ENCODE results near the gene CCNL2. TPM values are rescaled to one million over a fixed set of nuclear protein-coding genes. Genes with fewer than 3 reads are reported as not detected.
"Not testable (repeated sequence)": the region's sequence is repeated elsewhere in the genome, so short reads cannot be mapped to it uniquely, and the experiment has no call there.

Gene CCNL2
- total RNA-seq, 4 donors from 2014 or later: 31.6 to 248 (median 127) TPM

DNA sequence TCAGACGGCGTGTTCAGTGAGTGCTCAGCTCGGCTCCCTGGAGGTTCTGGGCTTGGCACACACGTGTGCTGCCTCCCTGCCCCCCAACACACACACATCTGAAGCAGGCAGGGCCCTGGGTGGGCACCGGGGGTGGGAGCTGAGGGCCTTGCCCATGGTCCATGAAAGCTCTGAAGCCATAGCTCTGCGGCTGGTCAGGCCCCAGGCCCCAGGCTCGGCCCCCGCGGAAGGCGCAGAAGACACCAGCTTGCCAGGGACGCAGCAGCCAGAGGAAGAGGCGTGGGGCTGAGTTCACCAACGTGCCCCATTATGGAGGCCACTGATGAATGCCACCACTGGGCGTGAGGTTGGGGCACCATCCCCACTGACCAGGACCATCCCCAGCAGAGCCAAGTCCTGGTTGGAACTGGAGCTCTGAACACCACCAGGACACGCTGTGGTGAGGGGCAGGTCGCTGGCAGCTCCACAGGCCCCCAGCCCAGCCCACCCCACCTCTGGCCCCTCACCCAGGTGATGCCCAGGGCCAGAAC is 28.3 kb downstream of the CCNL2 start:
- Histone ChIP-seq H3K27ac (no peak overlapping the region), H3K27me3 (no peaks in the 10 kb centered on the region), H3K36me3 (peaks cover 0 to 17% of the 10 kb centered on the region in 2 donors), H3K4me3 (no peak overlapping the region), H3K9me3 (no peaks in the 10 kb centered on the region), H3K4me1 (peaks cover 0 to 38% (median 23%) of the 10 kb centered on the region in 3 donors)
- WGBS, 2 donors (ENCODE audit: low coverage in 1 of 2): no CpG with 5 or more reads among the region's 16 CpGs
- TF ChIP-seq EP300 (IDR thresholded peaks at IDR 0.05): no peak
- TF ChIP-seq, protein P1, sequence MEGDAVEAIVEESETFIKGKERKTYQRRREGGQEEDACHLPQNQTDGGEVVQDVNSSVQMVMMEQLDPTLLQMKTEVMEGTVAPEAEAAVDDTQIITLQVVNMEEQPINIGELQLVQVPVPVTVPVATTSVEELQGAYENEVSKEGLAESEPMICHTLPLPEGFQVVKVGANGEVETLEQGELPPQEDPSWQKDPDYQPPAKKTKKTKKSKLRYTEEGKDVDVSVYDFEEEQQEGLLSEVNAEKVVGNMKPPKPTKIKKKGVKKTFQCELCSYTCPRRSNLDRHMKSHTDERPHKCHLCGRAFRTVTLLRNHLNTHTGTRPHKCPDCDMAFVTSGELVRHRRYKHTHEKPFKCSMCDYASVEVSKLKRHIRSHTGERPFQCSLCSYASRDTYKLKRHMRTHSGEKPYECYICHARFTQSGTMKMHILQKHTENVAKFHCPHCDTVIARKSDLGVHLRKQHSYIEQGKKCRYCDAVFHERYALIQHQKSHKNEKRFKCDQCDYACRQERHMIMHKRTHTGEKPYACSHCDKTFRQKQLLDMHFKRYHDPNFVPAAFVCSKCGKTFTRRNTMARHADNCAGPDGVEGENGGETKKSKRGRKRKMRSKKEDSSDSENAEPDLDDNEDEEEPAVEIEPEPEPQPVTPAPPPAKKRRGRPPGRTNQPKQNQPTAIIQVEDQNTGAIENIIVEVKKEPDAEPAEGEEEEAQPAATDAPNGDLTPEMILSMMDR (IDR thresholded peaks at IDR 0.05): no peak
- no peak for TF ChIP-seq POLR2A (IDR thresholded peaks at IDR 0.05)
- no peak for TF ChIP-seq POLR2AphosphoS5 (IDR thresholded peaks at IDR 0.05)
- ATAC-seq: no peak

DNA sequence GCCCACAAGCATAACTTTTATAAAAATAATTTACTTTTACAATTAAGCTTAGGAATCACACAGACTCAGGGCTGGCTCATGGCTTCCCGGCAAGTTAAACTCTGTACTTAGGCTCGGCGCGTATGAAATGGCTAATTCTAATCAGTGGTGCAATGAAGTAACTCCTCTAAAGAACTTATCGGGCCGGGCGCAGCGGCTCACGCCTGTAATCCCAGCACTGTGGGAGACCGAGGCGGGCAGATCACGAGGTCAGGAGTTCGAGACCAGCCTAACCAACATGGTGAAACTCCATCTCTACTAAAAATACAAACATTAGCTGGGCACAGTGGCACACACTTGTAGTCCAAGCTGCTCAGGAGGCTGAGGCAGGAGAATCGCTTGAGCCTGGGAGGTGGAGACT is 29.0 kb downstream of the CCNL2 start:
- H3K36me3 ChIP-seq: peaks cover 0 to 17% of the 10 kb centered on the region in 2 donors
- not testable (repeated sequence) for ATAC-seq

DNA sequence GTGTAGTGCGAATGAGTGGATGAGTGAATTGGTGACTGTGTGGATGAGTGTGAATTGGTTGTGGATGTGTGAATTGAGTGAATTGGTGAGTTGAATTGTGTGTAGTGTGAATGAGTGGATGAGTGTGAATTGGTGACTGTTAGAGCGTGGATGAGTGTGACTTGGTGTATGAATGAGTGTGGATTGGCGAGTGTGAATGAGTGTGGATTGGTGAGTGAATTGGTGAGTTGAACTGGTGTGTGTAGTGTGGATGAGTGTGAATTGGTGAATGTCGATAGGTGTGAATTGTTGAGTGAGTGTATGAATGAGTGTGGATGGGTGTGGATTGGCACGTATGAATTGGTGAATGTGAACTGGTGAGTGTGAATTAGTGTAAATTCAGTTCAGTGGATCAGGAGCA is 31.8 kb downstream of the CCNL2 start:
- H3K27me3 ChIP-seq: no peaks in the 10 kb centered on the region
- TF ChIP-seq POLR2A (IDR thresholded peaks at IDR 0.05) (no peak), EP300 (IDR thresholded peaks at IDR 0.05) (no peak), POLR2AphosphoS5 (IDR thresholded peaks at IDR 0.05) (no peak)
- TF ChIP-seq, protein P1 (IDR thresholded peaks at IDR 0.05): no peak

More for the DNA sequence above, 29.0 kb downstream of the CCNL2 start:
- not testable (repeated sequence) for H3K27ac ChIP-seq, H3K9me3 ChIP-seq, H3K27me3 ChIP-seq, H3K4me3 ChIP-seq
- 96% methylated on average over 4 of the region's 14 CpGs; no CpG with 5 or more reads in 1 of the 2 donors for WGBS, 2 donors (ENCODE audit: low coverage in 1 of 2)
- peaks cover 0 to 35% (median 21%) of the 10 kb centered on the region in 3 donors for H3K4me1 ChIP-seq

DNA sequence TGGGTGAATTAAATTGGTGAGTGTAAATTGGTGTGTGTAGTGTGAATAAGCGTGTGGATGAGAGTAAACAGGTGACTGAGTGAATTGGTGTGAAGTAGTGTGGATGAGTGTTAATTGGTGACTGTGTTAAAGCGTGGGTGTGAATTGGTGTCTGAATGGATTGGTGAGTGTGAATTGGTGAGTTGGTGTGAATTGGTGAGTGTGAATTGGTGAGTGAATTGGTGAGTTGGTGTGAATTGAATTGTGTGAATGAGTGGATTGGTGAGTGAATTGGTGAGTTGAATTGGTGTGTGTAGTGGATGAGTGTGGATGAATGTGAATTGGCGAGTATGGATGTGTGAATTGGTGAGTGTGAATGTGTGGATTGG is 32.5 kb downstream of the CCNL2 start:
- no peak overlapping the region for H3K27ac ChIP-seq
- no peaks in the 10 kb centered on the region for H3K27me3 ChIP-seq
- WGBS, 2 donors (ENCODE audit: low coverage in 1 of 2): 91 to 93% methylated on average over 3 of the region's 3 CpGs
- H3K4me3 ChIP-seq: no peak overlapping the region
- H3K4me1 ChIP-seq: peaks cover 0 to 13% (median 2%) of the 10 kb centered on the region in 3 donors
- TF ChIP-seq POLR2AphosphoS5 (IDR thresholded peaks at IDR 0.05) (no peak), POLR2A (IDR thresholded peaks at IDR 0.05) (no peak), EP300 (IDR thresholded peaks at IDR 0.05) (no peak)
- TF ChIP-seq, protein P1 (IDR thresholded peaks at IDR 0.05): no peak
- H3K9me3 ChIP-seq: no peaks in the 10 kb centered on the region
- no peak for ATAC-seq
- H3K36me3 ChIP-seq: no peaks in the 10 kb centered on the region

More for the DNA sequence above, 31.8 kb downstream of the CCNL2 start:
- Histone ChIP-seq H3K4me3 (no peak overlapping the region), H3K36me3 (peaks cover 0 to under 1% of the 10 kb centered on the region in 2 donors), H3K4me1 (peaks cover 0 to 13% (median 8%) of the 10 kb centered on the region in 3 donors), H3K9me3 (no peaks in the 10 kb centered on the region), H3K27ac (no peak overlapping the region)
- WGBS, 2 donors (ENCODE audit: low coverage in 1 of 2): 94 to 100% methylated on average over 4 to 5 of the region's 5 CpGs
- no peak for ATAC-seq

DNA sequence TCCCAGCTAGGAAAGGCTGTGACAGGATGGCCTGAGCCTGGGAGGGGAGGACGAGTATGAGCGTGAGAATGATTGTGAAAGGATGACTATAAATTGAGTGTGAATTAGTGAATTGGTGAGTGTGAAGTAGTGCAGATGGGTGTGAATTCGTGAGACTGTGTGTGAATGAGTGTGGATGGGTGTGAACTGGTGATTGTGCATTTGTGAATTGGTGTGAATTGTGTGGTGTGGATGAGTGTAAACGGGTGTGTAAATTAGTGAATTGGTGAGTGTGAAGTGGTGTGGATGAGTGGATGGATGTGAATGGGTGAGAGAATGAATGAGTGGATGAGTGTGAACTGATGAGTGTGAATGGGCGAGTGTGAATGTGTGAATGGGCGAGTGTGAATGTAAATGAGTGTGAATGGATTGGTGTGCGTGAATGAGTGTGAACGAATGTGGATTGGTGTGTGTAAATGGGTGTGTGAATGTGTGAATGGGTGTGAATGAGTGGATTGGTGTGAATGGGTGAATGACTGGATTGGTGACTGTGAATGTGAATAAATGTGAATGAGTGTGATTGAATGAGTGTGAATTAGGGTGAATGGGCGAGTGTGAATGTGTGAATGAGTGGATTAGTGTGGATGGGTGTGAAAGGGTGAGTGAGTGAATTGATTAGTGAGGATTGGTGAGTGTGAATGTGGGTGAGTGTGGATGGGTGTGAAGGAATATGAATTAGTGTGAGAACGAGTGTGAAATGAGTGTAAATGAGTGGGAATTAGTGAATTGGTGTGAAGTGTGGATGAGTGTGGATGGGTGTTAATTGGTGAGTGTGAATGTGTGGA is 33.0 kb downstream of the CCNL2 start:
- no peak for ATAC-seq
- TF ChIP-seq POLR2A (IDR thresholded peaks at IDR 0.05) (no peak), EP300 (IDR thresholded peaks at IDR 0.05) (no peak), POLR2AphosphoS5 (IDR thresholded peaks at IDR 0.05) (no peak)
- TF ChIP-seq, protein P1 (IDR thresholded peaks at IDR 0.05): no peak
- 75 to 77% methylated on average over 10 of the region's 10 CpGs for WGBS, 2 donors (ENCODE audit: low coverage in 1 of 2)
- Histone ChIP-seq H3K9me3 (no peaks in the 10 kb centered on the region), H3K4me1 (peaks cover 0 to 14% (median 3%) of the 10 kb centered on the region in 3 donors), H3K27ac (no peak overlapping the region), H3K36me3 (no peaks in the 10 kb centered on the region), H3K27me3 (no peaks in the 10 kb centered on the region), H3K4me3 (no peak overlapping the region)

Measured in gastroesophageal sphincter (tissue), 4 donors.